ENCODE data around the gene GHRL.
"Not testable (repeated sequence)": the region's sequence is repeated elsewhere in the genome, so short reads cannot be mapped to it uniquely, and the experiment has no call there.

The GHRL gene

DNA sequence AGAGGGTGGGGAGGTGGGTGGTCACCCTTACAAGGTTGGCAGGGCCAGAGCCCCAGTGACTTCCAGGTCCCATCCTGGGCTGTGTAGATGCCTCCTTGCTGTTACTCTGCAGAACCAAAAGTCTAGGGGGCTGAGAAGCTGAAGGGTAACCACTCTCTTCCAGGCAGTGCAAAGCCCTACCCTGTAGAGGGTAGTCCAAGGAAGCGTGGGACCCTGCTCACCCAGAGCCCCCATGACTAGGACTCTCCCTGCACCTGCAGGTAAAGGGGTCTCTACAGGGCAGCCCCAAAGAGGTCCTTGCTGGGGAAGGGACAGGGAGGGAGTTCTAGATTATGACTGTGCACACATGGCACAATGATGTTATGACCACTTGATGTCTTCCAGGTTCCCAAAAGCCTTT lies 14.2 kb downstream of the GHRL start:
- Histone ChIP-seq H3K27ac (ENCODE audit: low read depth, low read length) (no peak overlapping the region), H3K4me3 (ENCODE audit: low read length) (no peak overlapping the region), H3K4me1 (ENCODE audit: control insufficient read depth, insufficient read depth, low read length) (peaks cover 5% of the 10 kb centered on the region), H3K36me3 (ENCODE audit: control insufficient read depth, insufficient read depth, low read length) (peaks cover 28% of the 10 kb centered on the region), H3K27me3 (ENCODE audit: control insufficient read depth, insufficient read depth, low read length) (no peaks in the 10 kb centered on the region), H3K9ac (ENCODE audit: low read length) (no peak overlapping the region)

DNA sequence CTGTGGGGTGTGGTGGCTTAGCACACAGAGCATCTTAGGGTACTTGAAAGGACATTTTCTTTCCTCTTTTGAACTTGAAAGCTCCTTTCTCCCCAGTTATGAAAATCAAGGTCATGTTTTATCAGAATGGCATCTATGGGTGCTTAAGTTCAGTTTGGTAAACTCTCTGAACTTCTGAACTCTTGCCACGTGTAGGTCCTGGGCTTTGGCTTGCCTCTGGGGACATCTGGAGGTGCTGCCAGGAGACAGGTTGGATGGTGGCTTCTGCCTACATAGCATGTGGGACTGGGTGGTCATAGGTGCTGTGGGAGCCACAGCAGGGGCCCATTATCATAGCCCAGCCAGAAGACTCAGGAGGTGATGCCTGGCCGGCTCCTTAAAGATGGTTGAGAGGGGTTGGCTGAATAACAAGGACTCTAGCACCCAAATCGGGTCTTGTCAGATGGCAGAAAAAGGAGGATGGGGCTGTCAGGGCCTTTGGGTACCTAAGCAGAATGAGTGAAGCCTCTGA lies 15.6 kb downstream of the GHRL start:
- no peaks in the 10 kb centered on the region for H3K27me3 ChIP-seq (ENCODE audit: control insufficient read depth, insufficient read depth, low read length)
- H3K27ac ChIP-seq (ENCODE audit: low read depth, low read length) = no peak overlapping the region
- H3K4me3 ChIP-seq (ENCODE audit: low read length) = no peak overlapping the region
- H3K9ac ChIP-seq (ENCODE audit: low read length) = no peak overlapping the region
- peaks cover 27% of the 10 kb centered on the region for H3K36me3 ChIP-seq (ENCODE audit: control insufficient read depth, insufficient read depth, low read length)
- peaks cover 8% of the 10 kb centered on the region for H3K4me1 ChIP-seq (ENCODE audit: control insufficient read depth, insufficient read depth, low read length)

DNA sequence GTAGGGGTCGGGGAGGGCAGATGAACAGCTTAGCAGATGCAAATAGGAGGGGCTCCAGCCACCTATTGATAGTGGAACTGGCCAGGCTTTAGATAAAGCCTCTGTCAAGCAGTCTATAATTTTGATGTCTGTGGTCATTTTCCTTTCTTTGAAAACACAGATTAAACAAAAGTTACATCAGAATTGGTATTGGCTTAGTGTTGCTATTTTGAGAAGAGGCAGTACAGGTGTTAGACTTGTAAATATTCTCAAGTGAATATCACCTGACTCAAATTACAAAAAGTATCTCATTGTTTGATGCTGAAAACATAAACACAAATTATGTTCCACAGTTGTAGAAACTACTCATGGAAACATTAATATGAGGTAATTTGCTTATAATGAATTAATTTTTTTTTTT lies 18.1 kb downstream of the GHRL start:
- no peak overlapping the region for H3K27ac ChIP-seq (ENCODE audit: low read depth, low read length)
- no peak overlapping the region for H3K9ac ChIP-seq (ENCODE audit: low read length)
- H3K4me3 ChIP-seq (ENCODE audit: low read length) = no peak overlapping the region
- peaks cover 8% of the 10 kb centered on the region for H3K4me1 ChIP-seq (ENCODE audit: control insufficient read depth, insufficient read depth, low read length)
- peaks cover 15% of the 10 kb centered on the region for H3K36me3 ChIP-seq (ENCODE audit: control insufficient read depth, insufficient read depth, low read length)
- no peaks in the 10 kb centered on the region for H3K27me3 ChIP-seq (ENCODE audit: control insufficient read depth, insufficient read depth, low read length)

DNA sequence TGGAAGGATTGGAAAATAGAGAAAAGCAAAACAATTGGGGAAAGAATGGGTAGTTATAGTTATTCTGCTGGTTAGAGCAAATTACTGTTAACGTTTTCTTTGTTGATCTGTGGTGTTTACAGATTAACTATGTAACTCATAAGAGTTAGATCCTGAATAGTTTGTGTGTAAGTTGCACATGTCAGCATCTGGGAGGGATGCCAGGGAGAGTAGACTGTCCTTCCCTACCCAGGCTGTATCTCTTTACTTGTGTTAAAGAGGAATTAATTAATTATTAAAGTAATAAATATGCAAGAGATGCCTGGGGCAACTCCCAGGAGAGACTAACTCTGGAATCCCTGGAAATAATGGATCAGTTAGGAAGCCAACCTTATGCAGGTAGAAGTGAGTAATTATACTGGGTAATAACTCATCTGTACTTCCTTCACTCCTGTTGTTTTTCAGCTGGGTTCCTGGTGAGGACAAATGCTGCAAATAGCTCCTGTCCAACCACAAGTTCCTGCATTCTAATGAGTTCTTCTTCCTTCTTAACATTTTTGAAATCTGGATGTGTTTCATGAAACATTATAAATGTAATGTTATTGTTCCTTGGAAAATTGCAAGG lies 18.9 kb downstream of the GHRL start:
- H3K4me1 ChIP-seq (ENCODE audit: control insufficient read depth, insufficient read depth, low read length) = peaks cover 8% of the 10 kb centered on the region
- no peak overlapping the region for H3K9ac ChIP-seq (ENCODE audit: low read length)
- H3K27ac ChIP-seq (ENCODE audit: low read depth, low read length) = no peak overlapping the region
- no peaks in the 10 kb centered on the region for H3K27me3 ChIP-seq (ENCODE audit: control insufficient read depth, insufficient read depth, low read length)
- H3K4me3 ChIP-seq (ENCODE audit: low read length) = no peak overlapping the region
- H3K36me3 ChIP-seq (ENCODE audit: control insufficient read depth, insufficient read depth, low read length) = peaks cover 18% of the 10 kb centered on the region

DNA sequence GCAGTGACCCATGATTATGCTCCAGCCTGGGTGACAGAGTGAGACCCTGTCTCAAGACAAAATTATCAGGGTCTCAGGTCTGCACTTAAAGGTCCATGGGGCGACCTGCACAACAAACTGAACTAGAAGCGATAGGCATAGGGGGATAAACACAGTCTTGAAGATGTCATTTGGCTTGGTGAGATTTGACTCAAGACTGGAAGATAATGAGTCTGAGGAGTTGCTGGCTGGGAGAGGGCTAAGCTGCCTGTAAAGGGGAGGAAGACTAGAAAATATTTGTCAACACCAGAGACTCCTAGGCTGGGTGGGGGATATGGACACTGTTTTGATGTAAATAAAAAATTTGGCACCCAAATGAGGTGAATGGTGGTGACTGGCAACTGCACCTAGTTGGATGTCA lies 19.8 kb downstream of the GHRL start:
- Histone ChIP-seq H3K4me3 (ENCODE audit: low read length) (no peak overlapping the region), H3K27me3 (ENCODE audit: control insufficient read depth, insufficient read depth, low read length) (no peaks in the 10 kb centered on the region), H3K9ac (ENCODE audit: low read length) (no peak overlapping the region), H3K4me1 (ENCODE audit: control insufficient read depth, insufficient read depth, low read length) (peaks cover 8% of the 10 kb centered on the region), H3K27ac (ENCODE audit: low read depth, low read length) (no peak overlapping the region), H3K36me3 (ENCODE audit: control insufficient read depth, insufficient read depth, low read length) (peaks cover 11% of the 10 kb centered on the region)

DNA sequence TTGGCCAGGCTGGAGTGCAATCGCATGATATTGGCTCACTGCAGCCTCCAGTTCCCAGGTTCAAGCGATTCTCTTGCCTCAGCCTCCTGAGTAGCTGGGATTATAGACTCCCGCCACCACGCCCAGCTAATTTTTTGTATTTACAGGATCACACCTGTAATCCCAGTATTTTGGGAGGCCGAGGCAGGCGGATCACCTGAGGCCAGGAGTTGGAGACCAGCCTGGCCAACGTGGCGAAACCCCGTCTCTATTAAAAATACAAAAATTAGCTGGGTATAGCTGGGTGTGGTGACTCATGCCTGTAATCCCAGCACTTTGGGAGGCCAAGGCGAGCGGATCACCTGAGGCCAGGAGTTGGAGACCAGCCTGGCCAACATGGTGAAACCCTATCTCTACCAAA lies 20.3 kb downstream of the GHRL start:
- H3K27ac ChIP-seq (ENCODE audit: low read depth, low read length); H3K4me1 ChIP-seq (ENCODE audit: control insufficient read depth, insufficient read depth, low read length); H3K4me3 ChIP-seq (ENCODE audit: low read length); H3K27me3 ChIP-seq (ENCODE audit: control insufficient read depth, insufficient read depth, low read length); H3K9ac ChIP-seq (ENCODE audit: low read length): not testable (repeated sequence)
- peaks cover 11% of the 10 kb centered on the region for H3K36me3 ChIP-seq (ENCODE audit: control insufficient read depth, insufficient read depth, low read length)

DNA sequence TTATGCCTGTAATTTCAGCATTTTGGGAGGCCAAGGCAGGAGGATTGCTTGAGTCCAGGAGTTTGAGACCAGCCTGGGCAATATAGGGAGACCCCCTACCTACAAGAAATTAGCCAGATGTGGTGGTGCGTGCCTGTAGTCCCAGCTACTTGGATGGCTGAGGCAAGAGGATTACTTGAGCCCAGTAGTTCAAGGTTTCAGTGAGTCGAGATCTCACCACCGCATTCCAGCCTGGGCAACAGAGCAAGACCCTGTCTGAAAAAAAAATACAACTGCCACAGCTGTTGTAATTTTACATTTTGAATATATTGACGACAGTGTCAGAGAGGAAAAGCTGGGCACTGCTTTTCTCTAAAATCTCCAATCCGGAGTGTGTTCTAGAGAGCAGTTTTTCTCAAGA lies 23.3 kb downstream of the GHRL start:
- H3K4me3 ChIP-seq (ENCODE audit: low read length) = no peak overlapping the region
- H3K27me3 ChIP-seq (ENCODE audit: control insufficient read depth, insufficient read depth, low read length) = no peaks in the 10 kb centered on the region
- no peak overlapping the region for H3K27ac ChIP-seq (ENCODE audit: low read depth, low read length)
- H3K4me1 ChIP-seq (ENCODE audit: control insufficient read depth, insufficient read depth, low read length) = peaks cover 8% of the 10 kb centered on the region
- H3K36me3 ChIP-seq (ENCODE audit: control insufficient read depth, insufficient read depth, low read length) = peaks cover 6% of the 10 kb centered on the region
- H3K9ac ChIP-seq (ENCODE audit: low read length) = no peak overlapping the region

DNA sequence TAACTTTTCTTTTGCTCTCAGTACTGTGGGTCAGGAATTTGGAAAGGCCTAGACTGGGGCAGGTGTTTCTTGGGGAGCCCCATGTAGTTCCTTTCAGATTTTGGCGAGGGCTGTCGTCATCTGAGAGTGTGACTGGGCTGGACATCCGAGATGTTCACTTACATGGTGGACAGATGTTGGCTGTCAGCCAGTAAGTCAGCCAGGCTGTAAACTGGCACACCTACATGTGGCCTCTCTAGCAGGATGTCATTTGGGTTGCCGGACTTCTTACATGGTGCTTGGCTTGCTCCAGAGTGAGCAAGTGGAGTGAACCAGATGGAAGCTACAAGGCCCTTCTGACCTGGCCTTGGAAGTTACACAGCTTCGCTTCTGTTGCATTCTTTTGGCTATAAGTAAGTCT lies 23.8 kb downstream of the GHRL start:
- Histone ChIP-seq H3K36me3 (ENCODE audit: control insufficient read depth, insufficient read depth, low read length) (peaks cover 6% of the 10 kb centered on the region), H3K4me1 (ENCODE audit: control insufficient read depth, insufficient read depth, low read length) (peaks cover 10% of the 10 kb centered on the region), H3K27ac (ENCODE audit: low read depth, low read length) (no peak overlapping the region), H3K27me3 (ENCODE audit: control insufficient read depth, insufficient read depth, low read length) (no peaks in the 10 kb centered on the region), H3K9ac (ENCODE audit: low read length) (no peak overlapping the region), H3K4me3 (ENCODE audit: low read length) (no peak overlapping the region)

DNA sequence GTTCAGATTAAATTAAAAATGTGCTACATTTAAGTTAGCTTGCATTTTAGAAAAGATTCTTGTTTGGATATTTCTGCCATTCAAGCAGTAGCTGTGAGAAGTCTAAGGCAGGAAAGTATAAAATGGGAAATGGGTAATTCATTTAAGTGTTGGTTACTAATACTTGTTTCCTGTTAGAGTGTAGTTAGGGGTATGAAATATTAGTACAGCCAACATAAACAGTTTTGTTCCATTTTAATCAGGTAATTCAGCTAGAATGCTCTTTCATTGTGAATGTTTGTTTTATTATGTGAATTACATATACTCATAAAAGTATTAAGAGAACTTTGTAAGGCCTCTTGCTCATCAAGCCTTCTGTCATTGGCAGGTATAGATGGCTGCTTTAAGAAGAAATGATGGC lies 24.6 kb downstream of the GHRL start:
- Histone ChIP-seq H3K4me1 (ENCODE audit: control insufficient read depth, insufficient read depth, low read length) (peaks cover 6% of the 10 kb centered on the region), H3K4me3 (ENCODE audit: low read length) (no peak overlapping the region), H3K27ac (ENCODE audit: low read depth, low read length) (no peak overlapping the region), H3K36me3 (ENCODE audit: control insufficient read depth, insufficient read depth, low read length) (peaks cover 6% of the 10 kb centered on the region), H3K27me3 (ENCODE audit: control insufficient read depth, insufficient read depth, low read length) (no peaks in the 10 kb centered on the region), H3K9ac (ENCODE audit: low read length) (no peak overlapping the region)

DNA sequence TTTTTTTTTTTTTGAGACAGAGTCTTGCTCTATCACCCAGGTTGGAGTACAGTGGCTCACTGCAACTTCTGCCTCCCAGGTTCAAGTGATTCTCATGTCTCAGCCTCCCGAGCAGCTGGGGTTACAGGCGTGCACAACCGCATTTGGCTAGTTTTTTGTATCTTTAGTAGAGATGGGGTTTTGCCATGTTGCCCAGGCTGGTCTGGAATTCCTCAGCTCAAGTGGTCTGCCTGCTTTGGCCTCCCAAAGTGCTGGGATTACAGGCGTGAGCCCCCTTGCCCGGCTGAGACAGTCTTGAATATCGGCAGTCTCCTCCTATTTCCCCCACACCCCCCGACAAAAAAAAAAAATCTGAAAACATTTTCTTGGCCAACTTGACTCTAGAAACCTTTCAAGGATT lies 25.8 kb downstream of the GHRL start:
- not testable (repeated sequence) for H3K36me3 ChIP-seq (ENCODE audit: control insufficient read depth, insufficient read depth, low read length); H3K9ac ChIP-seq (ENCODE audit: low read length); H3K27ac ChIP-seq (ENCODE audit: low read depth, low read length); H3K27me3 ChIP-seq (ENCODE audit: control insufficient read depth, insufficient read depth, low read length); H3K4me1 ChIP-seq (ENCODE audit: control insufficient read depth, insufficient read depth, low read length); H3K4me3 ChIP-seq (ENCODE audit: low read length)

DNA sequence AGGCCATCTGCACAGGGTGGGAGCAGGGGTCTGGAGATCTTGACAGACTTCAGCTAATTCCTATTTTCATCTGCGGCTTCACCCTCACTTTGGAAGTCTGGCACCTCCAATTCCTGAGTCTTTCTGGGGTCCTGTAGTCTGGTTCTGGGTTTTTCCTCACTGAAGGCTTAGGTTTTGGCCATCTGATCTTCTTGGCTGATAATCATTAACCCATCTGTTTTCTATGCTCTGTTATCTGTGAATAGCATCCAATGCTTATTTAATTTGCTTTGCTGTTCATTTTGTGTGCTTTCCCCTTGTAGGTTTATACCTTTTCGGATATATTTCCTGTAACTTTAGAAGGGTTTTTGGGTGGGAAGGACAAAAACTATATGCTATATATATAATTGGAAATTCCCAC lies 26.9 kb downstream of the GHRL start:
- Histone ChIP-seq H3K9ac (ENCODE audit: low read length) (no peak overlapping the region), H3K27ac (ENCODE audit: low read depth, low read length) (no peak overlapping the region), H3K4me3 (ENCODE audit: low read length) (no peak overlapping the region), H3K27me3 (ENCODE audit: control insufficient read depth, insufficient read depth, low read length) (no peaks in the 10 kb centered on the region), H3K36me3 (ENCODE audit: control insufficient read depth, insufficient read depth, low read length) (peaks cover 8% of the 10 kb centered on the region), H3K4me1 (ENCODE audit: control insufficient read depth, insufficient read depth, low read length) (peaks cover 6% of the 10 kb centered on the region)

DNA sequence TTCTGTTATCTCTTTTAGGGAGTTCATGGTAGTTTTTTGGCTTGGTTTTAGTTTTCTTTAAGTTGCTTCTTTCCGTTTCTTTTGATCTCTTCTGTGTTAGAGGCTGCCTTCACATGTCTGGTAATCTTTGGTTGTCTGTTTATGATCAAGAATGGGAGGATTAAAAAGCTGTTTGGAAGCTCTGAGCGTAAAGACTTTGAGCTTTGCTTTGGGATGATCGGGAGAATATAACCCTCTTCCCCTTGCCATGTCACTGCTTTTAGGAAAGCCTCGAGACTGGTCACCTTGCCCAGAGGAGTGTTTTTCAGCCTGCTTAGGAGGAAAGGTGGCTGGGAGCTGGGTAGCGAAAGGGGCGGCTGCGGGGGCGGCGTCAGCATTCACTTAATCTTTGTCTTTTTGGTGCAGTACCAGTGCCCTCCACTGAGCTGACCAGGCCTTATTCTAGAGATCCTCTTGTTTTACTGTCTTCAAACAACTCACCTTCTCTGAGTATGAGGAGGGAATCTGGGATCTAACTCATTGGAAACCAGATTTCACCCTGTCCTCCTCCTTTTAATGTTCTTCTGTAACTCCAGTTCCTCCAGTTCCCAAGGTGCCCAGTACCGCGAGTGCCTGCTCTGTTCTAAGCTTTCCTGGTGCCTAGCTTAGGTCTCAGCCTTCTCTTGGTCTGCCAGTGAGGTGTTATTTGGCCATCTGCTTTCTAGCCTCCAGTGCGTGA lies 28.9 kb downstream of the GHRL start:
- H3K4me3 ChIP-seq (ENCODE audit: low read length) = no peak overlapping the region

DNA sequence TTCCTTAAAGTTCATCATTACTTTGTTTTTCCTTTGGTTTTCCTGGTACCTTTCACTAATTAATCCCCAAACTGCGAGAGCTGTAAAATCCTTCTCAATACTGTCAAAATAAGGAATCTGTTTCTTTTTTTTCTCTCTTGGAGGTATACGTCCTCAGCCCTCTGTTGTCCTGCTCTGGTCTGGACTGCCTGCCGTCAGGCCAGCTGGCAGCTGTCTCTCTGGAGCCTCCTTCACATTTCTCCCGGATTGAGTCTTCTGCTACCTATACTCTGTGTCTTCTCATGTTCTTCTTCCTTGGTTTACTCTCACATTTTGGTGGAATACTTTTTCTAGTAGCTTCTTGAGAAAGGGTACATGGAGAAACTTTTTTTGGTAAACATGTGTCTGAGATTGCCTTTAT lies 30.7 kb downstream of the GHRL start:
- Histone ChIP-seq H3K36me3 (ENCODE audit: control insufficient read depth, insufficient read depth, low read length) (peaks cover 7% of the 10 kb centered on the region), H3K27me3 (ENCODE audit: control insufficient read depth, insufficient read depth, low read length) (no peaks in the 10 kb centered on the region), H3K4me3 (ENCODE audit: low read length) (no peak overlapping the region), H3K27ac (ENCODE audit: low read depth, low read length) (no peak overlapping the region), H3K4me1 (ENCODE audit: control insufficient read depth, insufficient read depth, low read length) (peaks cover 6% of the 10 kb centered on the region), H3K9ac (ENCODE audit: low read length) (no peak overlapping the region)

More for the DNA sequence above, 28.9 kb downstream of the GHRL start:
- H3K36me3 ChIP-seq (ENCODE audit: control insufficient read depth, insufficient read depth, low read length) = peaks cover 7% of the 10 kb centered on the region
- peak overlapping the region; percentile 12 for H3K9ac ChIP-seq (ENCODE audit: low read length)
- peaks cover 6% of the 10 kb centered on the region for H3K4me1 ChIP-seq (ENCODE audit: control insufficient read depth, insufficient read depth, low read length)
- no peaks in the 10 kb centered on the region for H3K27me3 ChIP-seq (ENCODE audit: control insufficient read depth, insufficient read depth, low read length)
- no peak overlapping the region for H3K27ac ChIP-seq (ENCODE audit: low read depth, low read length)
